ENCODE data around the gene GAS2L2.

Gene GAS2L2

GRCh38 chr17:35790841-35791240 is 37.8 kb upstream of the GAS2L2 start:
- no peak for DNase-seq
- H3K36me3 ChIP-seq, result no peaks in the 10 kb centered on the region
- TF ChIP-seq, protein P1, sequence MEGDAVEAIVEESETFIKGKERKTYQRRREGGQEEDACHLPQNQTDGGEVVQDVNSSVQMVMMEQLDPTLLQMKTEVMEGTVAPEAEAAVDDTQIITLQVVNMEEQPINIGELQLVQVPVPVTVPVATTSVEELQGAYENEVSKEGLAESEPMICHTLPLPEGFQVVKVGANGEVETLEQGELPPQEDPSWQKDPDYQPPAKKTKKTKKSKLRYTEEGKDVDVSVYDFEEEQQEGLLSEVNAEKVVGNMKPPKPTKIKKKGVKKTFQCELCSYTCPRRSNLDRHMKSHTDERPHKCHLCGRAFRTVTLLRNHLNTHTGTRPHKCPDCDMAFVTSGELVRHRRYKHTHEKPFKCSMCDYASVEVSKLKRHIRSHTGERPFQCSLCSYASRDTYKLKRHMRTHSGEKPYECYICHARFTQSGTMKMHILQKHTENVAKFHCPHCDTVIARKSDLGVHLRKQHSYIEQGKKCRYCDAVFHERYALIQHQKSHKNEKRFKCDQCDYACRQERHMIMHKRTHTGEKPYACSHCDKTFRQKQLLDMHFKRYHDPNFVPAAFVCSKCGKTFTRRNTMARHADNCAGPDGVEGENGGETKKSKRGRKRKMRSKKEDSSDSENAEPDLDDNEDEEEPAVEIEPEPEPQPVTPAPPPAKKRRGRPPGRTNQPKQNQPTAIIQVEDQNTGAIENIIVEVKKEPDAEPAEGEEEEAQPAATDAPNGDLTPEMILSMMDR (IDR thresholded peaks at IDR 0.05; ENCODE audit: low read depth, low read length), result no peak
- H3K27me3 ChIP-seq (ENCODE audit: insufficient read depth, low read depth, severe bottlenecking), result peaks cover 14% of the 10 kb centered on the region
- H3K4me3 ChIP-seq (ENCODE audit: low read depth, low read length), result no peak overlapping the region
- H3K27ac ChIP-seq, result no peak overlapping the region
- H3K9me3 ChIP-seq (ENCODE audit: severe bottlenecking), result no peaks in the 10 kb centered on the region

DNA sequence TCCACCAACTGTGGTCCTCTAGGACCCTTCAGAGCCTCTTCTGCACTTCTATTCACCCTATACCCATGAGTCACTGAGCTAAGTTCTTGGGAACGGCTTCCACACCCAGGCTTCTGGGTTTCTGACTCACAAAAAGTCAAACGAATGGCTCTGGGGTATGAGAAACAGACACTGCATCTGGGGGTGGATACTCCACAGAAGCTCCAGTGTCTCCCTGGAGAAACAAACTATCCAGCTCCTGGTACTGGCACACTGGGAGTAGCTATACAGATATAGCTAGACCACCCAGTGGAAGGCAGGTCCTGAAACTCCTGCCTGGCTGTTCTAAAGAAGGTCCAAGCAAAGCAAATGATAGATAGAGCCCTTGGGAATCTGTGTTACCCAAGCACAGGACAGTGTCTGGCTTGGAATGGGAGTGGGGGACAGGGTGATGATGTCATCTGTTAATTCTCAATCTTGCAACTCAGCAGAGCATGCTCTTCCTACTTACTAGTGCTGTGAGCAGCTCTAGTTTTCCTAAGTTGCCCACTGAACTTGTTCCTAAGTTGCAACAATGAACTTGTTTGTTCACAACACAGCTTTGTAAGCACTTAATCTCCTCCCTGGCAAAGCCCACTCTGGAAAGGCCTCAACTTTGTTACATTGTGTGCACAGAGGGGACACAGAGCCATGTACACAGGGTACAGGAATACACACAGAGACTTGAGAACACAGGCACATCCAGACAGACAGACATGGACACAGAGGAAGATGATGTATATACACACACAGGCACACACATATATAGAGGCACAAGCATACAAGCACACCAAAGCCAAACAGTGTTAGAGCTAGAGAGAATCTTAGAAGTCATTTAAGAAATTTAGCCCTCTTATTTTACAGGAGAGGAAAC is 35.7 kb upstream of the GAS2L2 start:
- Histone ChIP-seq H3K27me3 (ENCODE audit: insufficient read depth, low read depth, severe bottlenecking) (no peaks in the 10 kb centered on the region), H3K27ac (no peak overlapping the region), H3K4me3 (ENCODE audit: low read depth, low read length) (no peak overlapping the region), H3K36me3 (no peaks in the 10 kb centered on the region), H3K9me3 (ENCODE audit: severe bottlenecking) (no peaks in the 10 kb centered on the region)
- DNase-seq, result no peak
- TF ChIP-seq, protein P1 (IDR thresholded peaks at IDR 0.05; ENCODE audit: low read depth, low read length), result no peak

DNA sequence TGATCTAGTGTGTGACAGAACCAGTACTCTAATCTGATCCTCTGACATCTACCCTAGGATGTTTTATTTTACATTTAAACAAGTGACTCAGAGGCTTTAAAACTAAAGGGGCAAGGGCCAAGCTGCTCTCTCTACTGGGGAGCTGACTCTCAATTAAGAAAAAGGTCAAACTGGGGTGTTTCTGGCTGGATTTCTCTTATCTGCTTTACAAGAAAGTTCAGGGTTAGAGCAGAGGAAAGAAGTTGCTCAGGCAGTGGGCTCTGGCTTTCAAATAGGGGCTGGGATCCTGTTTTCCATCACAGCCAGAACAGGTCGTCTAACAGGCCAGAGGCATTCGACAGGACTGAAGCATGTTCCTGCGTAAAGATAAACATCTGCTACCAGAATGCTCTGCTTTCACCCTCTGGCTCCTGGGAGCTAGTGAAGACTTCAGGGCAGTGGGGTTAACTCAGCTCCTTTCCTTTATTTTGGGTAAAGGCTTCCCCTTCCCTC is 33.9 kb upstream of the GAS2L2 start:
- no peak overlapping the region for H3K27ac ChIP-seq
- TF ChIP-seq, protein P1 (IDR thresholded peaks at IDR 0.05; ENCODE audit: low read depth, low read length), result no peak
- H3K9me3 ChIP-seq (ENCODE audit: severe bottlenecking), result no peaks in the 10 kb centered on the region
- H3K4me3 ChIP-seq (ENCODE audit: low read depth, low read length), result no peak overlapping the region
- no peaks in the 10 kb centered on the region for H3K27me3 ChIP-seq (ENCODE audit: insufficient read depth, low read depth, severe bottlenecking)
- no peak for DNase-seq
- H3K36me3 ChIP-seq, result no peaks in the 10 kb centered on the region

DNA sequence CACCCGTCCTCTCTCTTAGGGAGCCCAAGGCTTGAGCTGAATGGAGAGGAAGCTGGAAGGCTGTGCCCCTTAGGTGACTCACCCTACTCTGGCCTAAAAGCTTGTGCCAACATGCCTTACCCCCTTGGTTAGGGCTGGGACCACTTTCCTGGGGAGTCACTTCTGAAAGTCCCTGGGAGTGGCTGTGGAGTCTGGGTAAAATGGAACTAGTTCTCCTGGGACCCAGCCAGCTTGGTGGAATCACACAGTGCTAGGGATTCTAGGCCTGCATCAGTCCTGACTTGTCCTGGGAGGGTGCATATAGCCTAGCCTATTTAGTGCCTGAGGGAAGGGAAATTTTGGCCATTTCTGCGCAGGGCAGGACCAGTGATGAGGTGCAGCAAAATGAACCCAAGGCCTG is 31.9 kb upstream of the GAS2L2 start:
- DNase-seq, result no peak
- Histone ChIP-seq H3K4me3 (ENCODE audit: low read depth, low read length) (no peak overlapping the region), H3K27ac (no peak overlapping the region), H3K36me3 (no peaks in the 10 kb centered on the region), H3K27me3 (ENCODE audit: insufficient read depth, low read depth, severe bottlenecking) (no peaks in the 10 kb centered on the region), H3K9me3 (ENCODE audit: severe bottlenecking) (no peaks in the 10 kb centered on the region)
- TF ChIP-seq, protein P1 (IDR thresholded peaks at IDR 0.05; ENCODE audit: low read depth, low read length), result no peak

DNA sequence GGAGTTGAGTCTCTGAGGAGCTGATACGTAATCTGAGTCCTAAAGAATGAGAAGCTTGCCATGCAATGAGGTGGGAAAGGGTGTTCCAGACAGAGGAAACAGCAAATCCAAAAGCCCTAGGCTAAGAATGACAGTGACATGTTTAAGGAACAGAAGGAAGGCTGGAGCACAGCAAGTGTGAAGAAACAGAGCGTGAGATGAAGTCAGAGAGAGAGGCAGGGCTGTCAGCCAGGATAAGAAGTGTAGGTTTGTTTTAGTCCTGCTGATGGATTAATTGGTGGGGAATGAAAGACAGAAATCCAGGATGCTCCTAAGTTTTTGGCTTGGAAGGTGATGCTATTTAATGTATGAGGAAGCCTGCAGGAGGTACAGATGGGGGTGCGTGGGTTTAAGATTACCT is 27.9 kb upstream of the GAS2L2 start:
- TF ChIP-seq, protein P1 (IDR thresholded peaks at IDR 0.05; ENCODE audit: low read depth, low read length), result no peak
- no peak overlapping the region for H3K4me3 ChIP-seq (ENCODE audit: low read depth, low read length)
- no peaks in the 10 kb centered on the region for H3K27me3 ChIP-seq (ENCODE audit: insufficient read depth, low read depth, severe bottlenecking)
- H3K27ac ChIP-seq, result no peak overlapping the region
- no peaks in the 10 kb centered on the region for H3K9me3 ChIP-seq (ENCODE audit: severe bottlenecking)
- DNase-seq, result no peak
- H3K36me3 ChIP-seq, result no peaks in the 10 kb centered on the region

All from WERI-Rb-1 (cell line).